ENCODE measurements around the gene CCR5.

- TF ChIP-seq CTCF (IDR thresholded peaks at IDR 0.05) (no peak), POLR2A (IDR thresholded peaks at IDR 0.05) (no peak)
Observed at GRCh38 chr3:46354478-46354877, 16.3 kb upstream of the CCR5 start.

All from Peyer's patch (tissue), 4 donors.